Frontal cortex (tissue), 4 donors: ENCODE data around the gene ITGA3. TPM values are rescaled to one million over a fixed set of nuclear protein-coding genes. Genes with fewer than 3 reads are reported as not detected.
"Not testable (repeated sequence)": the region's sequence is repeated elsewhere in the genome, so short reads cannot be mapped to it uniquely, and the experiment has no call there.

Experiments
- DNase-seq, 2 donors: peaks; one replicate each; pipeline ENCODE4 v3.0.0; 2012; ENCODE audit warnings: low spot score in 2 of 2
- FAIRE-seq: peaks from 2 replicates; lab custom pipeline; 2012; peaks lifted over from hg19 to GRCh38; lab: Jason Lieb, UNC
- total RNA-seq: library from RNA; depleted of rRNA; stranded (reverse); fragments of >200 nt; gene quantifications from one replicate; pipeline ENCODE4 v1.2.3, GENCODE V29; 2014
- donor health status: control.
- donor health status: control.
- donor health status: control.

Gene ITGA3
- total RNA-seq, 1 donor from 2014 or later: 20.0 TPM

DNA sequence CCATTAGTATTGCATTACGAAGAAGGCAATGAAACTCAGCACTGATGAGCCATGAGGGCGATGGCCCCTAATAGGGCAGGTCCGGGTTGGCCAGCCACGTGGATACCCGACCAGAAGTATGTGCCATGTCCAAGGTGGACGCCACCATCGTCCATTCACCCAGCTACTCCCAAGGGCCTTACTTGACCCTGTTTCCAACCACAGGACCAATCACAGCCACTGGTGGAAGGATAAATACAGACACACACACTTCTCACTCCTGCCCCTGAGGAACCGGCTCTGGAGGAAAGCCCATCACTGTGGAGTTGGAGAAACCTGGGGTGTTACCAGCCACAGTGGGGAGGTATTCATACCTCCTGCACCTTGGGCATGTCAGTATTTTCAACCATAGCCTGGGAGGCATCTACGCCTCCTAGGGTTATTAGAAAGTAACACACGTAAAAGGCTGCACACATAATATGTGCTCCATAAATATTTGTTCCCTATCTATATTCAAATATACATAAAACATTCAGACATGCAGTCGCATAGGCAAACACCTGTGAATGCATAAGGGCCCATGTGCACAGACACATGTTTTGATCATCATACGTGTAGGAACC is 5.4 kb upstream of the ITGA3 start:
- DNase-seq: no peak
- no peak for FAIRE-seq

DNA sequence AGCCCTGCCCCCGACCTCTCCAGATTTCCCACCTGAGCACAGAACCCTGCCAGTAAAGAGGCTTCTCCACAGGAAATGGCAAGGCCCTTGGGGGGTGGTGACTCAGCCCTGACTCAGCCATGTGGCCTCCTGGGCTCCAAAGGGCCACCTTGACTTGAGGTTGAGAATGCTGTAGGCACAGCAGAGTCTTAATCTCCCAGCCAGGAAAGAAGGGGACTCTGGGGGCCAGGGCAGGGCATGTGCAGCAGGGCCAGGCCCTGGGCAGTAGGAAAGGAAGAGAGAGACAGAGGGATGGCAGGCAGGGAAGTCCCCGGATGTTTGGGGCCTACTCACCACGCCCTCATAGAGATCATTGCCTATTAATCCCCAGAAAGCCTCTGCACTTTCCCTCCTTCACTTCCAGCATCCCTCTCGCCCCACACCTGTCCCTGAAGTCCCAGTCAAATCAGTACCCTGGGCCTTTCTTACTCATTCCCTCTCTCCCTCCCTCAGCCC is 4.8 kb upstream of the ITGA3 start:
- no peak for FAIRE-seq
- DNase-seq: no peak

DNA sequence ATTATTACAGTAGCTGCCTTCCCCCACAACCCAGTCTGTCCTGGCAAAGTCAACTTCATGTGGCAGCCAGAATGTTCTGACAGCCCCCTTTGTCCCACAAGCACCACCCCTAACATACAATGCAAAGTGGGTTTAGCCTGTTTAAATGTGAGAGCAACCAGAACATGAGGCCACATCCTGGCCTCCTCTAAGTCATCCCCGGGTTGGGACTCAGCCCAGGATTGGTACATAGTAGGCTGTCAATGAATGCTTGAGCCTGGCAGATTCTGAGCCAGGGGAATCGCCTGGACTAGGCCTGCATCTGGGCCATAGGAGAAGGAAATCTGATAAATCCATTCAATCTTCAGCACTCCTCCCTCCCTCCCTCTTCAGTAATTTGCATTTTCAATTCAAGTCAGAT is 4.3 kb upstream of the ITGA3 start:
- FAIRE-seq: no peak
- DNase-seq: no peak

DNA sequence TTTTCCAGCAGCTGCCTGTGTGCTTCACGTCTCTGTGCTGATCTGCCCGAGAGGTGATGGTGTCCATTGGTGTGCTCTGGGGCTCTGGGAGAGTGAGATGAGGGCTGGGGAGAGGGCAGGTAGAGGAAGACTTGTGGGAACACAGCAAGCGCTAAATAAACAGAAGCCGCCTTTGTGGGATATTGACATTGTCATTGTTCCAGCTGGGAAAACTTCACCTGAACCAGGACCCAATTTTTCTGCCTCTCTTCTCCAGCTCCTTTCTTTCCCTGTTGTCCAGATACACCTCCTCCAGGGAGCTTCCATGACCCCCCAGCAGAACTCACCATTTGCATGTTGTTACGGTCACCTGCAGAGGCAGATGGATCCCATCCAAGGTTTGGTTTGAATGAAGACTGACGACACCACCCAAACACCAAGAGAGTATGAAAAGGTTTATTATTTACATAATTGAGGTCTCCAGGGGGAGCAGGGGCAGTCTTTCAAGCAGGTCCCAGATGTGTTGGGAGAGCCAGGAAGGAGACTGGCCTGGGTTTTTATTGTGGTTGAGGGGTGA is 3.6 kb upstream of the ITGA3 start:
- DNase-seq (no peak), FAIRE-seq (no peak)

DNA sequence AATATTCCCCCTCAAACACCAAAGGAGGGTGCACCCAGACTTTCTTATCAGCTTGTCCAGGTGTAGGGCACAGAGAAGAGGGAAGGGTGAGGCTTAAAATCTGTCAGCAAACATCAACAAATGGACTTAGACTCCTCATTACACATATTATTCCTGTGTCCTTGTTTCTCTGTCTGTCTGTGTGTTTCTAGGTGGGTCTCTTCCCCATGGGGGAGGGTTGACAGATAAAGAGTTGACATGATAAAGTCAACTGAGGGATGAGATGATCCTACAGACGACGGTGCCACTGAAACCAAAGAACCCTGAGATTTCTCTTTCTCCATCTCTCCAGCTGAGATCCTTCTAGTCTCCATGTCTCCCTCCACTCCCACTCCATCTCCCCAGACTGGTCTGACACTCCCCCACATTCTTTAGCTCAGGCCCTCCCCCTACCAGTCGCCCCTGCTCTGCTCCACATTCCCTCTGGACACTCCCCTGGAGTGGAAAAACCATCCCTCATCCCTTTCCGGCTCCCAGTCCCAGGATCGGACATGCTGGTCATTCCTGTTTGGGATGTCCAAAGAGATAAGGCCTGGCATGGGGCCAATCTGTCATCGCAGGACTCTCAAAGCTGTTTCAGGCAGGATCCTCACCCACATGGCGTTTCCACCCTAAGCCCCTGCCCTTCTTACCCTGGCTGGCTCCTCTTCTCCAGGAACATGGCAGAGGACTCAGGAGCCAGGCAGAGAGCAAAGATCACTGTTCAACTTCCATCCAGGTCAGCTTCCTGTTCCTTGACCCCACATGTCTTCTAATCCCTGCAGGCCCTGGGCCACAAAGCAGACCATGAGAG is 2.9 kb upstream of the ITGA3 start:
- no peak for DNase-seq
- no peak for FAIRE-seq

DNA sequence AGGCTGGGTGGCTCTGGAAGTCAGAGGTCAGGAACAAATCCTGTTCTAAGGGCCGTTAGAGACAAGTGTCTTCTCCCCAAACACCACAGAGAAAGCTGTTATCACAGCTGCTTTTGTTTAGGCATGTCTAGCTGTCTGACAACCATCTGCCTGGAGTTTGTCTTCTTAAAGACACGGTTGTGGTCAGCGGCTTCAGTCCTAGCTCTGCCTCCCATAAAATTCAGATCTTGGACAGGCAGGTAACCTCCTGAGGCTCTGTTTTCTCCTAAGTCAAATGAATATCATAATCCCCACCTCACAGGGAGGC is 2.3 kb upstream of the ITGA3 start:
- FAIRE-seq (no peak), DNase-seq (no peak)

DNA sequence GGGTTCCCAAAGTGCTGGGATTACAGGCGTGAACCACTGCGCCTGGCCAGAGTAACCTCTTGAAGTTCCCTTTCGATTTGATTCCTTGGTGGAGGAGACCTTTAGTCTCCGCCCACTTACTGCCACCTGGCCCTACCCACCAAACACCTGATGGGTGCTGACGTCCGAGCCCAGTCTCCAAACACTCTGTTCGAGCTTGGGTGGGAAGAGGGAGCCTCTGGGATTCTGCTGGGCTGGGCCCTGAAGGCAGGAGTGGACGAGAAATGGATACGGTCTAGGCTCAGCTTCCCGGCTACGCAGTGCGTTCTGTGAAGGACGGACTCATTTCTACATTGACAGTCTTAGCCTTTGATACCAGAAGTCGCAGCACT is 870 bp upstream of the ITGA3 start:
- no peak for FAIRE-seq
- DNase-seq: peak in 1 of 2 donors; percentile 49

DNA sequence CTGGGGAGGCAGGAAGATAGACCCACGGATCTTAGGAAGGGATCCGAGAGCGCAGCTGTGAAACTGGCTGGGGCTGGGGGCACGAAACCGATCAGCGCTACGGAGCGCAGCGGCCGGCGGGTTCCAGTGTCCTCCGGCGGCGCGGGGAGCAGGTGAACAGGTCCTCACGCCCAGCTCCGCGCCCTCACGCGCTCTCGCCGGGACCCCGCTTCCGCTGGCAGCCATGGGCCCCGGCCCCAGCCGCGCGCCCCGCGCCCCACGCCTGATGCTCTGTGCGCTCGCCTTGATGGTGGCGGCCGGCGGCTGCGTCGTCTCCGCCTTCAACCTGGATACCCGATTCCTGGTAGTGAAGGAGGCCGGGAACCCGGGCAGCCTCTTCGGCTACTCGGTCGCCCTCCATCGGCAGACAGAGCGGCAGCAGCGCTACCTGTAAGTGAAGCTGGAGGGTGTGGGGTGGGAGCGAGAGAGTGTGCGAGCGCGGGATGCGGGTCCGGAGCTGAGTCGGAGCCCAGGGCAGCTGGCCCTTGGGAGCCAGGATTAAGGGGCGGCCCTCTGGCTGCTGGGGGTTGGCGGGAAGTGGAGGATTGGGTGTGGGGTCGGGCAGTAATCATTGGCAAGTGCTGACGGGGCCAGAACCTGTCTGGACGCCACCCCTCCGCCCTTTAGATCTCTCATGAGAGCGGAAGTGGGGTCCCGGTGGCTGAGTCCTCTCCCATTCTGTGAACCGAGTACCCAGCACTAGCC is 479 bp downstream of the ITGA3 start:
- FAIRE-seq (no peak), DNase-seq (peak in 1 of 2 donors; percentile 54)

DNA sequence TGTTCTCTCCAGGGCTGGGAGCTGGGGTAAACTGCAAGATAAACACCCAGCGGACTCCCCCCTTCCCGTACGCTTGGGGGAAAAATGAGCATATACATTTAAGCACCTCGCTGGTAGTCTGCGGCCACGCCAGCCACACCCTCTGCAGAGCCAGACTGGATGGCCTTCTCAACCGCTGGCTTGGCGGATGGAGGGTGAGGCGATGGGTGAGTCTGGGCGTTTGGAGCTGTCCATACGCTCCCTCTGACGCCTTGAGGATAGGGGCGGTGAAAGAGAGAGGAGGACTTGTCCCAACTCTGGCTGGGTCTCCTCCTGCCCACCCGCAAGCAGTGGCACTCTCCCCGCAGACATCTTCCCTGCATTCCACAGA is 1.0 kb downstream of the ITGA3 start:
- no peak for FAIRE-seq
- DNase-seq: no peak

DNA sequence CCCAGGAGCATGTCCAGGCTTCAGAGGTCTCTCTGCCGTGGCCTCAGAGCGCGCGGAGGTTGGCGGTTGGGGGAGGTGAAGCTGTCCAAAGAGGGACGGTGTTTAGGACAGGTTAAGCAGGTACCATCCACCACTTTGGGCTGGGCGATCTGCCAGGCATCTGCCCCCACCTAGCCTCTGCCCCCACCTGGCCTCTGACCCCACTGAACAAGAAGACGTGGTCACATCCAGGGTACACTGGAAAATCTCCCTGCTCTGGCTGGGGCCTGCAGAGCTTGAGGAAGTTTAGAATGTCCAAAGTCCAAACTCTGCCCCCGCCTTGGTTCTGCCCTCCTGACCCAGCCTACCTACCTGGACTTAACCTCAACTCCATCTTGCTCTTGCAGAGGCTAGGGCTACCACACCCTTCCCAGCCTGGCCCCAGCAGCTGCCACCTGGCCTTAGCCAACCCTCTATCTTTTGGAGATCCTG is 1.6 kb downstream of the ITGA3 start:
- DNase-seq: no peak
- no peak for FAIRE-seq

DNA sequence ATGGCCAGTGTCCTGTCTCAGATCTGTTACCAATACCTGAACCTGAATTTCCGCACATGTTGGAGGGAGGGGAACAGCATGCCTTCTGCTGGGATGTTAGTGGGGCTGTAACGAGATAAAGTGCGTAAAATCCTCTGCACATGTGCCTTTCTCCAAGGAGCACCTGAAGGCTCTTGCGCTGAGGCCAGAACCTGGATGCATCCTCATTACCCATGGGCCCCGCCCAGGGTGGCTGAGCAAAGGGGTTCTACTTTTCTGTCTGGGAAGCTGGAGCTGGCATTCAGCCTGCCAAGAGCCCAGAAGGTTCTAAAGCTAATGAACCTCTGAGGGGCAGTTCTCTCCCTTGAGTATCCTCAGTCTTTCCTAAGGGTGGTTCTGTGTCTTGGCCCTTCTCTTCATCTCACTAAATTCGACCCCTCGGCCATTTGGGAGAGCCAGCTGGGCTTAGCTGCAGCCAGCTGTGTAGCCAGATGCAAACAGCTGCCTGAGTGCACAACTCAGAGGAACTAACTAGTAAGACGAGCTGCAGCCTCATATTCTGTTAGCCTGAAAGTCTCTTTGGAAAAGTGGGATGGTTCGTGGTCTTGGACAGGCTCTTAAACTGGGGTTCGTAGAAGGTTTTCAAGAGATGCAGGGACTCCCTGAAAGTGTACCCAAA is 2.5 kb downstream of the ITGA3 start:
- FAIRE-seq (no peak), DNase-seq (no peak)

DNA sequence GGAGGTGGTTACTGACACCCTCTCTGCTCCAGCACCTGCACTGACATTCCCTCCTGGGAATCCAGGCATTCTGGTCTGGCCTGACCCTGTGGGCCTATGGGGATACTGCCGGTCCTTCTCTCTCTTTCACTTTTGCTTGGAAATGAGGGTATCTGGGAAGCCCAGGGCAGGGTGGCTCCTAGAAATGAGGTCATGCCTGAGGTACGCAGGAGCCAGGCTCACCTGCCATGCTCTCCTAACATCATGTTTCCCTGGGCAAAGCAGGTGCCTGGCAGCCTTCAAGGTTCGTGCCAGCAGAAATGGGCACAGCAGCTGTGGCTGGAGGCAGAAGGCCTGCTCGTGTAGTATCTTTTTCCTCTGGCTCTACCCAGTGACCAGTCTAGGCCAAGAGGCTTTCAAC is 3.3 kb downstream of the ITGA3 start:
- no peak for DNase-seq
- FAIRE-seq: no peak

DNA sequence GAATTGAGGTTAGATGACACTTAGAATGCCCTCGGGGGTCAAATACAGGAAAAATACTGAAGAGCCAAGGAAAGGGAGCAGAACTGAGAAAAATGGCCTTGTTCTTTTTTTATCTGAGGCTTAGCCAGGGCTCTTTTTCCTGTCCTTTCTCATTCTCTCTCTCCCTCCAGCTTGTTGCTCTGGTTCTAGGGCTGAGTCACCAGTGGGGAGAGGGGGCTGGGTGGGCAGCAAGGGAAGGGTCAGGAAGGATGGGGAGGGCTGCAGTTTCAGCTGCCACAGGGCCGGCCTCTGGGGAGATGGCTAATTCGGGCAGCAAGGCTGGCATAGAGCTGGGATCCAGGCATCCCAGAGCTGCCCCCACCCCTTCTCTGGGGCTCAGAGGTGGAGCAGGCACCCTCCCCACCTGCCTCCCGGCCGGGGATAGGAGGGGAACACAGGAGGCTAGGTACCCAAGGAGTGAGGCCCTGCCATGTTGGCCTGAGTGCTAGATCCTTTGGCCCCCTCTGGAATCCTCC is 3.9 kb downstream of the ITGA3 start:
- no peak for DNase-seq
- no peak for FAIRE-seq

DNA sequence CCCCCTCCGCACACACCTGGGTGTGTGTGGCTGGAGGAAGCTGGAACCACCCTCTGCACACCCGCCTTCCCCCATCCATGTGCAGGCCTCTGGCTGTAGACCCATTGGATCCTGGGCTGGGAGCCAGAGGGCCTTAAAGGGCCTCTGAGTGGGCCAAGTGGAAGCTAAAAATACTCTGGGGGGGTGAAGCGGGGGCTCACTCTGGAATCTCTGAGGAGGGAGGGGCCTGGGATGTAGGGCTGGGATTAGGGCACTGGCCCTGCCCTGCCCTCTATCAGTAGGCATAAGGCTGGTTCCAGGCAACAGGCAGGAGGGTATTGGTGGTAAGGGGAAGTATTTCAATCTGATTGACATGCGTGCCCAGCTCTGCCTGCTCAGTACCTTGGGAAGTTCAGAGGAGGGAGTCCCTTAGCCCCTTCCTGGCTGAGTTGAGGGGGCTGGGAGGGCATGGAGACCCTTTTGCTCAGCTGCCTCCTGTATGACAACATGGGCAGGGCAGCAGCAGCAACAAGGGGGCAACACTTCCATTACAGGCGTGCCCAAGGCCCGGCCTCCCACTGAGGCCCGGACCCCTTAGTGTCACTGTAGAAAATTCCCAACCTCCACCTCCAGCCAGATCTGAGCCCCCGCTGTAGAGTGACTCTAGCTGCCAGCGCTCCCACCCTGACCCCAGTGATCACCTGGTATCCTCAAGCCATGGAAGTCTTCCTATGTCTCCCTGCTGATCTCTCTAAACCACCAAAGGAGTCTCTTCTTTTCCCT is 5.2 kb downstream of the ITGA3 start:
- peak in 1 of 2 donors; percentile 51 for DNase-seq
- no peak for FAIRE-seq

DNA sequence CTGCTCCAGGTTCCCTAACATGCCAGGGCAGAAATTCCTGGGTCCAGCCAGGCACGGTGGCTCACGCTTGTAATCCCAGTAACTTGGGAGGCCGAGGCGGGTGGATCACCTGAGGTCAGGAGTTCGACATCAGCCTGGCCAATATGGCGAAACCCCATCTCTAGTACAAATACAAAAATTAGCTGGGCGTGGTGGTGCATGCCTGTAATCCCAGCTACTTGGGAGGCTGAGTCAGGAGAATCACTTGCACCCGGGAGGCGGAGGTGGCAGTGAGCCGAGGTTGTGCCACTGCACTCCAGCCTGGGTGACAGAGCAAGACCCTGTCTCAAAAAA is 5.8 kb downstream of the ITGA3 start:
- not testable (repeated sequence) for DNase-seq, FAIRE-seq

DNA sequence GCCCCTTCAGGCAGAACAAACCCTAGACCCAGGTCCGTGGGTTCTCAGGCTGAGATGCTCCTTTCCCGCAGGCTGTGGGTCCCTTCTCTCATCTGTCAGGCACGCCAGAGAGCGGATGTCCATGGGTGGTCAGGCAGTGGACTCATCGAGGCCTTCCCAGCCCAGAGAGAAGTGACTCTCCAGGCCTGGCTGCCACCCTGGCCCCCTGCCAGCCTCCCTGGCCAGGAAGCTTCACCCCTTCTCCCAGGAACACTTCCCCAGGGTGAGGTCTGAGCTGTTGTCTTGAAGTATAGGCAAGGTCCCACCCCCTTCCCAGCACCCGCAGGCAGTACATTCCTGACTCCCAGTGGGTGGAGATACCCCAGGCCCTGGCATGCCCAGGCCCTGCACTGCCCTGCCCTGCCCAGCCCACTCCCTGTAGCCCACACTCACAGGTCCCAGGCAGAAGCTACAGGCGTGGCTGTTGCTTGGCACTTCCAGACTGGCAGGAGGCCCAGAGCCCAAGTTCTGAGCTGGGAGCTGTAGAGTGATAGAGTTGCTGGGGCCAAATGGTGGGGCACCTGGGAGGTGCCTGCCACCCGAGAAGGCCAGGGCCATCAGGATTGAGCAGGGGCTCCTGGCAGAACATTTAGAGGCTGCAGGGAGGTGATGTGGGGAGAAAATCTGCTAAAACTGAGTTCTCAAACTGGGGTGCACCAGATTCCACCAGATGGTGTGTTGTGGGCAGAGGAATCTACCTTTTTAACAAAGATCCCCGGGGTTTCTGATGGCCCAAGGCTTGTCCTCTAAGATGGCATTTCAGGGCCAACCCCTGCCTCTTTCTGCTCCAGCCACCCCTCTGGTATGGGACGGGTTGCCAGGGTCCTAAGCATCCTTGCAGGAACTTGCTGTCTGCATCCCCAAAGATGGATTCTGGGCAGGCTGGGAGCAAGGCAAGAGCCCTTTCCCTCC is 6.7 kb downstream of the ITGA3 start:
- FAIRE-seq (no peak), DNase-seq (no peak)

DNA sequence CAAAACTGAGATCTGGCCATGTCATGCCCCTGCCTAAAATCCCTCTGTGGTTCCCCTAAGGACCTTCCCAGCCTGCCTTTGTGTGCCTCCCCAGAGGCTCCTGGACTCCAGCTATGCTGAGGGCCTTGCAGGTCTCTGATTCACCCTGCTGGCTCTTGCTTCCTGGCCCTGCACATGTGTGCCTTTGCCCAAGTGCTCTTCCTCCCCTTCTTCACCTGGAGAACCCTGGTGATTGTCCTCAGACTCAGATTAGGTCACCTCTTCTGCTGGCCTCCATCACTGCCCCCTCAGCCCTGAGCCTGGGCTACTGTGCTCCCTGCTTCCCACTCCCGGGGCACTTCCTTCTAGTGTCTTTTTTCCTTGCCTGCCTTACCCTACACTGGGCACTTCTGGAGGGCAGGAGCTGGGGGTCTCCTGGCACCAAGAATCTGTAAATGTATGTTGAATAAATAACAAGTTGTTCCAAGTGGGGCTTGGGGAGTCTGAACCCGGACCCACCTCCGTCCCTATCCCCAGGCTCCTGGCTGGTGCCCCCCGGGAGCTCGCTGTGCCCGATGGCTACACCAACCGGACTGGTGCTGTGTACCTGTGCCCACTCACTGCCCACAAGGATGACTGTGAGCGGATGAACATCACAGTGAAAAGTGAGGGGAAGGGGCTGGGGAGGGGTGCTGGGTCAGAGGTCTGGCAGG is 7.8 kb downstream of the ITGA3 start:
- DNase-seq (no peak), FAIRE-seq (no peak)
